Thyroid gland (tissue), 4 donors: ENCODE measurements around the gene CSTB. TPM values are rescaled to one million over a fixed set of nuclear protein-coding genes. Genes with fewer than 3 reads are reported as not detected.

Source experiments
- DNase-seq, 2 donors: peaks; one replicate each; pipeline ENCODE4 v3.0.0-alpha.2; 2019
- H3K27ac ChIP-seq, 3 donors: fragments of 200-600 bp; sonication (generic); 1 replicate in 2 of 3; 2 replicates in 1 of 3; pipeline ENCODE4 v1.5.1; 2016 to 2019; ENCODE audit warnings: mild to moderate bottlenecking in 1 of 3, moderate library complexity in 1 of 3
- H3K27me3 ChIP-seq: fragments of 200-600 bp; sonication (generic); one replicate; pipeline ENCODE4 v1.5.1; 2019
- H3K36me3 ChIP-seq, 2 donors: fragments of 200-600 bp; sonication (generic); one replicate each; pipeline ENCODE4 v1.5.1; 2016 to 2019
- H3K4me1 ChIP-seq, 2 donors: fragments of 200-600 bp; sonication (generic); one replicate each; pipeline ENCODE4 v1.5.1; 2017 to 2019
- H3K4me3 ChIP-seq, 3 donors: fragments of 200-600 bp; sonication (generic); replicated peaks in 1 of 3; 1 replicate in 2 of 3; 2 replicates in 1 of 3; pipeline ENCODE4 v1.5.1; 2016; ENCODE audit warnings: mild to moderate bottlenecking in 1 of 3
- H3K9me3 ChIP-seq: fragments of 200-600 bp; sonication (generic); one replicate; pipeline ENCODE4 v1.5.1; 2017
- CTCF ChIP-seq, 6 experiments: fragments of 200-600 bp in 3 of 6; fragments of 450-650 bp in 3 of 6; sonication (generic) in 3 of 6; IDR thresholded peaks; one replicate each; pipeline ENCODE4 v1.5.1; 2016 to 2019; ENCODE audit warnings: antibody characterized with exemption in 6 of 6, mild to moderate bottlenecking in 2 of 6, inconsistent platforms in 1 of 6, moderate library complexity in 1 of 6
- POLR2A ChIP-seq, 2 donors: fragments of 450-650 bp; IDR thresholded peaks; one replicate each; pipeline ENCODE4 v1.6.1; 2017; ENCODE audit warnings: antibody characterized with exemption in 2 of 2, mild to moderate bottlenecking in 2 of 2, moderate library complexity in 1 of 2
- WGBS, 2 donors: methylation state at CpG; one replicate each; pipeline ENCODE4 v1.1.5; 2017; 5-methylcytosine and 5-hydroxymethylcytosine counted together
- intact Hi-C: fragments of 100-400 bp; cut with DNase I; formaldehyde crosslinking; loops from one replicate; pipeline ENCODE4 v1.15.1; 2023
- total RNA-seq, 4 donors: library from RNA; depleted of rRNA; stranded (reverse); fragments of >200 nt; gene quantifications; one replicate each; pipeline ENCODE4 v1.2.3, GENCODE V29; 2016

The CSTB gene
- total RNA-seq, 4 donors from 2014 or later = 9.1 to 32.4 (median 14.5) TPM

- H3K36me3 ChIP-seq = no peaks in the 10 kb centered on the region
- 84 to 87% methylated on average over 22 to 23 of the region's 23 CpGs for WGBS, 2 donors
- H3K4me3 ChIP-seq = no peak overlapping the region
- no peak for DNase-seq
- H3K9me3 ChIP-seq = no peaks in the 10 kb centered on the region
- peak overlapping the region in 2 of 3 donors; percentile 36 to 98 for H3K27ac ChIP-seq
- TF ChIP-seq POLR2A (IDR thresholded peaks at IDR 0.05) (no peak), CTCF (IDR thresholded peaks at IDR 0.05) (no peak)
- intact Hi-C loops = no loop called here
- no peaks in the 10 kb centered on the region for H3K27me3 ChIP-seq
- peaks cover 55 to 75% of the 10 kb centered on the region in 2 donors for H3K4me1 ChIP-seq
These were observed 44.0 kb downstream of the CSTB start for GRCh38 chr21:43731891-43732711.

- TF ChIP-seq CTCF (IDR thresholded peaks at IDR 0.05) (no peak), POLR2A (IDR thresholded peaks at IDR 0.05) (no peak)
- Histone ChIP-seq H3K27ac (peak overlapping the region in 1 of 3 donors; percentile 36), H3K36me3 (no peaks in the 10 kb centered on the region), H3K27me3 (no peaks in the 10 kb centered on the region), H3K9me3 (no peaks in the 10 kb centered on the region), H3K4me3 (no peak overlapping the region), H3K4me1 (peaks cover 57 to 75% of the 10 kb centered on the region in 2 donors)
- WGBS, 2 donors = 88 to 90% methylated on average over 6 of the region's 6 CpGs
- intact Hi-C loops = no loop called here
- no peak for DNase-seq
These were observed 44.6 kb downstream of the CSTB start for GRCh38 chr21:43731476-43731875.

- 4 to 7% methylated on average over 14 to 24 of the region's 59 CpGs for WGBS, 2 donors
- intact Hi-C loops = no loop called here
These were observed 47.4 kb downstream of the CSTB start for GRCh38 chr21:43728467-43729390.

GRCh38 chr21:43728154-43728466, 48.0 kb downstream of the CSTB start:
- no peaks in the 10 kb centered on the region for H3K27me3 ChIP-seq
- 14 to 25% methylated on average over 4 to 6 of the region's 7 CpGs for WGBS, 2 donors
- H3K4me1 ChIP-seq = peaks cover 43 to 71% of the 10 kb centered on the region in 2 donors
- peak overlapping the region in 1 of 3 donors; percentile 50 for H3K4me3 ChIP-seq
- peak overlapping the region; percentile 93 to 100 (median 99) for H3K27ac ChIP-seq
- peak; percentile 77 to 84 for DNase-seq
- intact Hi-C loops = no loop called here
- no peaks in the 10 kb centered on the region for H3K9me3 ChIP-seq
- no peaks in the 10 kb centered on the region for H3K36me3 ChIP-seq
- TF ChIP-seq CTCF (IDR thresholded peaks at IDR 0.05) = no peak
- TF ChIP-seq POLR2A (IDR thresholded peaks at IDR 0.05) = no peak

More at GRCh38 chr21:43728467-43729390, 47.4 kb downstream of the CSTB start:
- no peaks in the 10 kb centered on the region for H3K27me3 ChIP-seq
- peaks cover 48 to 78% of the 10 kb centered on the region in 2 donors for H3K4me1 ChIP-seq
- H3K4me3 ChIP-seq = peak overlapping the region in 1 of 3 donors; percentile 50
- H3K9me3 ChIP-seq = no peaks in the 10 kb centered on the region
- H3K27ac ChIP-seq = peak overlapping the region; percentile 93 to 100 (median 99)
- H3K36me3 ChIP-seq = no peaks in the 10 kb centered on the region
- TF ChIP-seq CTCF (IDR thresholded peaks at IDR 0.05) (peak in 1 of 6 experiments; percentile 35), POLR2A (IDR thresholded peaks at IDR 0.05) (peak in 1 of 2 donors; percentile 90)
- DNase-seq = peak; percentile 98
